ENCODE data around the gene MANSC1. TPM values are rescaled to one million over a fixed set of nuclear protein-coding genes. Genes with fewer than 3 reads are reported as not detected.

MANSC1 gene
- polyA plus RNA-seq (ENCODE audit: insufficient read depth in 1 of 5, insufficient read length in 5 of 5, low replicate concordance in 1 of 5) = 10 to 100 TPM; 22.1 to 32.4 (median 30.3) TPM
- long read RNA-seq, donor 1, full-length matches to known transcripts = 16 of 23 reads
- long read RNA-seq, donor 1, partial matches to known transcripts = 7 of 23 reads
- long read RNA-seq, donor 1, other reads (novel, unspliced or antisense) = 0 of 23 reads
- long read RNA-seq, donor 2, full-length matches to known transcripts = 7 of 7 reads
- long read RNA-seq, donor 2, partial matches to known transcripts = 0 of 7 reads
- long read RNA-seq, donor 2, other reads (novel, unspliced or antisense) = 0 of 7 reads
- long read RNA-seq, donor 3, full-length matches to known transcripts = 5 of 5 reads
- long read RNA-seq, donor 3, partial matches to known transcripts = 0 of 5 reads
- long read RNA-seq, donor 3, other reads (novel, unspliced or antisense) = 0 of 5 reads
- long read RNA-seq, donor 4, full-length matches to known transcripts = 4 of 4 reads
- long read RNA-seq, donor 4, partial matches to known transcripts = 0 of 4 reads
- long read RNA-seq, donor 4, other reads (novel, unspliced or antisense) = 0 of 4 reads
- long read RNA-seq, donor 5, full-length matches to known transcripts = 12 of 12 reads
- long read RNA-seq, donor 5, partial matches to known transcripts = 0 of 12 reads
- long read RNA-seq, donor 5, other reads (novel, unspliced or antisense) = 0 of 12 reads
- long read RNA-seq, donor 6, full-length matches to known transcripts = 11 of 11 reads
- long read RNA-seq, donor 6, partial matches to known transcripts = 0 of 11 reads
- long read RNA-seq, donor 6, other reads (novel, unspliced or antisense) = 0 of 11 reads
- long read RNA-seq, donor 7, full-length matches to known transcripts = 8 of 16 reads
- long read RNA-seq, donor 7, partial matches to known transcripts = 8 of 16 reads
- long read RNA-seq, donor 7, other reads (novel, unspliced or antisense) = 0 of 16 reads
- long read RNA-seq, donor 8, partial matches to known transcripts = 0 of 1 reads
- long read RNA-seq, donor 8, other reads (novel, unspliced or antisense) = 0 of 1 reads

- peak; percentile 47 to 53 for DNase-seq
Measured at GRCh38 chr12:12349711-12350665, at the start of gene MANSC1. TSS of gene MANSC1 (minus strand) at chr12:12350242. CDS start at chr12:12343314, 6,928 bp downstream.

- no peak for DNase-seq
Measured at GRCh38 chr12:12399161-12399560, 49.1 kb upstream of the MANSC1 start.

- peak; percentile 81 to 85 for DNase-seq
Measured at GRCh38 chr12:12398026-12398859, 48.2 kb upstream of the MANSC1 start.

GRCh38 chr12:12397184-12397583 is 47.1 kb upstream of the MANSC1 start:
- no peak for DNase-seq

- DNase-seq = no peak
Measured at GRCh38 chr12:12396694-12397093, 46.7 kb upstream of the MANSC1 start.

GRCh38 chr12:12393171-12393570 is 43.1 kb upstream of the MANSC1 start:
- no peak for DNase-seq

- no peak for DNase-seq
Measured at GRCh38 chr12:12392413-12392812, 42.4 kb upstream of the MANSC1 start.

- no peak for DNase-seq
Measured at GRCh38 chr12:12387501-12387900, 37.5 kb upstream of the MANSC1 start.

- no peak for DNase-seq
Measured at GRCh38 chr12:12384571-12385340, 34.7 kb upstream of the MANSC1 start.

- DNase-seq = no peak
Measured at GRCh38 chr12:12381982-12382381, 31.9 kb upstream of the MANSC1 start.

- DNase-seq = no peak
Measured at GRCh38 chr12:12380949-12381593, 31.0 kb upstream of the MANSC1 start.

GRCh38 chr12:12379831-12380730 is 30.0 kb upstream of the MANSC1 start:
- no peak for DNase-seq

GRCh38 chr12:12378616-12379015 is 28.6 kb upstream of the MANSC1 start:
- DNase-seq = no peak

GRCh38 chr12:12376646-12377448 is 26.8 kb upstream of the MANSC1 start:
- peak in 1 of 2 donors; percentile 70 for DNase-seq

- no peak for DNase-seq
Measured at GRCh38 chr12:12372946-12373722, 23.1 kb upstream of the MANSC1 start.

GRCh38 chr12:12367482-12367998 is 17.5 kb upstream of the MANSC1 start:
- no peak for DNase-seq
